Endothelial cell of umbilical vein (primary cell): ENCODE measurements around the gene SREBF1. TPM values are rescaled to one million over a fixed set of nuclear protein-coding genes. Genes with fewer than 3 reads are reported as not detected.

ENCODE experiments used
- BruUV-seq: library from RNA; stranded (reverse); fragments of 400-500 nt; replicated peaks from 2 replicates; lab custom pipeline; 2021; lab: Mats Ljungman, UMichigan
- CTCF ChIA-PET: fragments of 300-600, 350-600 bp; sonication (Branson Sonifier 250); formaldehyde crosslinking; loops from one replicate; lab custom pipeline; 2021; ENCODE audit warnings: antibody characterized with exemption, inconsistent platforms; lab: Charles Lee
- POLR2A ChIA-PET: fragments of 300-600, 350-600 bp; sonication (Branson Sonifier 250); formaldehyde crosslinking; loops from one replicate; lab custom pipeline; 2021; ENCODE audit warnings: antibody characterized with exemption, inconsistent platforms; lab: Charles Lee
- DNase-seq: peaks from one replicate; pipeline ENCODE4 v3.0.0-alpha.2; 2011; ENCODE audit warnings: low read depth, low spot score
- FAIRE-seq: peaks from 2 replicates; lab custom pipeline; 2011; peaks lifted over from hg19 to GRCh38; lab: Jason Lieb, UNC
- H2AFZ ChIP-seq: 2 replicates; pipeline ENCODE4 v1.6.0; 2012; ENCODE audit warnings: low read depth, low read length, control low read depth, inconsistent platforms
- H3K27ac ChIP-seq: 2 replicates; pipeline ENCODE4 v1.5.1; 2011; ENCODE audit warnings: low read depth, mild to moderate bottlenecking, control low read depth, low read length, moderate library complexity; ENCODE audit not compliant: insufficient read depth
- H3K27me3 ChIP-seq, 2 experiments: 2 replicates each; pipeline versions ENCODE4 v1.6.0 to v1.6.1; 2011; ENCODE audit warnings: low read length in 2 of 2, mixed read lengths in 1 of 2; ENCODE audit not compliant: control insufficient read depth in 2 of 2, insufficient read depth in 2 of 2
- H3K36me3 ChIP-seq, 2 experiments: 2 replicates in 1 of 2; 3 replicates in 1 of 2; pipeline ENCODE4 v1.5.1; 2011; ENCODE audit warnings: low read length in 2 of 2, mild to moderate bottlenecking in 1 of 2, moderate library complexity in 1 of 2; ENCODE audit not compliant: control insufficient read depth in 2 of 2, insufficient read depth in 2 of 2; ENCODE audit errors: extremely low read depth in 1 of 2
- H3K4me1 ChIP-seq: 3 replicates; pipeline ENCODE4 v1.5.1; 2011; ENCODE audit warnings: mild to moderate bottlenecking, low read length; ENCODE audit not compliant: control insufficient read depth, insufficient read depth; ENCODE audit errors: extremely low read depth
- H3K4me2 ChIP-seq: 2 replicates; pipeline ENCODE4 v1.6.1; 2011; ENCODE audit warnings: low read length, control low read depth, mixed read lengths; ENCODE audit not compliant: insufficient read depth
- H3K4me3 ChIP-seq, 3 experiments: fragments of 200-600 bp in 1 of 3; sonication (generic), shearing (Covaris generic) in 1 of 3; replicated peaks in 1 of 3; 2 replicates each; pipeline ENCODE4 v1.5.1; 2011 to 2016; ENCODE audit warnings: control low read depth in 3 of 3, low read length in 3 of 3, mild to moderate bottlenecking in 2 of 3, inconsistent platforms in 1 of 3, low read depth in 1 of 3, moderate library complexity in 1 of 3; ENCODE audit not compliant: insufficient read depth in 1 of 3
- H3K79me2 ChIP-seq: 2 replicates; pipeline ENCODE4 v1.6.0; 2012; ENCODE audit warnings: low read length, inconsistent platforms; ENCODE audit not compliant: control insufficient read depth, insufficient read depth
- H3K9ac ChIP-seq: replicated peaks from 2 replicates; pipeline ENCODE3; 2011; ENCODE audit warnings: low read length, control low read depth; ENCODE audit not compliant: insufficient read depth; ENCODE audit errors: extremely low read depth
- H3K9me1 ChIP-seq: replicated peaks from 3 replicates; pipeline ENCODE4 v1.6.0; 2011; ENCODE audit warnings: mild to moderate bottlenecking, low read length; ENCODE audit not compliant: control insufficient read depth, insufficient read depth; ENCODE audit errors: extremely low read depth
- H3K9me3 ChIP-seq: replicated peaks from 2 replicates; pipeline ENCODE4 v1.5.1; 2012; ENCODE audit warnings: low read length, inconsistent platforms; ENCODE audit not compliant: control insufficient read depth, insufficient read depth
- H4K20me1 ChIP-seq: replicated peaks from 2 replicates; pipeline ENCODE3; 2011; ENCODE audit warnings: mild to moderate bottlenecking, low read length; ENCODE audit not compliant: control insufficient read depth, insufficient read depth; ENCODE audit errors: extremely low read depth
- CTCF ChIP-seq, 2 donors: IDR thresholded peaks; 1 replicate in 1 of 2; 2 replicates in 1 of 2; pipeline ENCODE4 v1.5.1; 2011; ENCODE audit warnings: low read length in 2 of 2, mild to moderate bottlenecking in 2 of 2, moderate library complexity in 2 of 2, control low read depth in 1 of 2, inconsistent platforms in 1 of 2, low read depth in 1 of 2; ENCODE audit not compliant: insufficient read depth in 1 of 2; ENCODE audit errors: extremely low read depth in 1 of 2
- EZH2 ChIP-seq: IDR thresholded peaks from 2 replicates; pipeline ENCODE4 v1.6.1; 2012; ENCODE audit warnings: borderline replicate concordance, low read depth, mild to moderate bottlenecking, moderate library complexity, low read length, inconsistent platforms; ENCODE audit not compliant: severe bottlenecking
- FOS ChIP-seq: IDR thresholded peaks from 2 replicates; pipeline ENCODE4 v1.6.1; 2011; ENCODE audit warnings: mild to moderate bottlenecking, low read length, moderate library complexity, borderline replicate concordance; ENCODE audit not compliant: insufficient read depth
- GATA2 ChIP-seq: IDR thresholded peaks from 2 replicates; pipeline ENCODE4 v1.7.0; 2011; ENCODE audit warnings: low read depth, mild to moderate bottlenecking, moderate library complexity, mixed read lengths, low read length; ENCODE audit not compliant: insufficient read length, insufficient read depth
- MAX ChIP-seq: IDR thresholded peaks from 2 replicates; pipeline ENCODE4 v1.6.1; 2011; ENCODE audit not compliant: insufficient read depth, insufficient read length
- MYC ChIP-seq: IDR thresholded peaks from one replicate; pipeline ENCODE4 v1.6.1; 2011; ENCODE audit warnings: mild to moderate bottlenecking, low read depth, low read length
- dilution Hi-C: fragments of 300-500 bp; cut with MboI; formaldehyde crosslinking; loops from one replicate; pipeline ENCODE4 v1.15.0; 2019; ENCODE audit warnings: low sequenced_read_pairs; ENCODE audit not compliant: extremely low pct_ligation_motif_present
- intact Hi-C: fragments of 100-400 bp; cut with micrococcal nuclease; formaldehyde crosslinking; loops from one replicate; pipeline ENCODE4 v1.10.0; 2022
- polyA plus RNA-seq, 4 experiments: library from polyadenylated mRNA; depleted of rRNA in 3 of 4; stranded (reverse) in 3 of 4; unstranded in 1 of 4; fragments of >200 nt; gene quantifications; 2 replicates each; pipeline versions ENCODE4 v1.2.1 to v1.2.3, GENCODE V29; 2011 to 2012; ENCODE audit warnings: missing spikeins in 1 of 4
- total RNA-seq: library from RNA; stranded (reverse); gene quantifications from 2 replicates; pipeline ENCODE4 v1.2.3, GENCODE V29; 2021

Gene SREBF1
- total and polyA plus RNA-seq, 2 donors (not counting 3 experiments of a cell fraction or from before 2014, with no cell fraction given) = 50.4 to 109 TPM

- intact Hi-C loops = no loop called here
- CTCF ChIA-PET = no interaction called here
- H4K20me1 ChIP-seq = no peaks in the 10 kb centered on the region
These were observed 47.8 kb downstream of the SREBF1 start for GRCh38 chr17:17788967-17789366.

More at GRCh38 chr17:17788967-17789366, 47.8 kb downstream of the SREBF1 start:
- Histone ChIP-seq H3K9ac (no peak overlapping the region), H3K4me1 (peaks cover 5% of the 10 kb centered on the region), H2AFZ (no peak overlapping the region), H3K9me1 (no peaks in the 10 kb centered on the region), H3K27me3 (no peaks in the 10 kb centered on the region), H3K79me2 (no peaks in the 10 kb centered on the region), H3K4me2 (no peak overlapping the region), H3K9me3 (no peaks in the 10 kb centered on the region), H3K27ac (no peak overlapping the region), H3K4me3 (no peak overlapping the region), H3K36me3 (peaks cover 0 to 7% of the 10 kb centered on the region in 2 experiments)
- FAIRE-seq (no peak), DNase-seq (no peak)
- TF ChIP-seq CTCF (IDR thresholded peaks at IDR 0.05; ENCODE audit: extremely low read depth in 1 of 2, insufficient read depth in 1 of 2, low read depth in 1 of 2, low read length in 2 of 2) (no peak), MYC (no peak), FOS (no peak), MAX (no peak), GATA2 (no peak), EZH2 (no peak)
- BruUV-seq = no TSS peak
- dilution Hi-C loops = no loop called here
- POLR2A ChIA-PET = no interaction called here
